Prostate gland (tissue), 2 donors: ENCODE data around the gene GUCY1B1. TPM values are rescaled to one million over a fixed set of nuclear protein-coding genes. Genes with fewer than 3 reads are reported as not detected.

Experiments
- DNase-seq: peaks from one replicate; pipeline ENCODE4 v3.0.0-alpha.2; 2019; ENCODE audit warnings: low spot score
- H3K27ac ChIP-seq, 2 donors: fragments of 200-600 bp; sonication (generic); 2 replicates each; pipeline ENCODE4 v1.5.1; 2017 to 2019
- H3K27me3 ChIP-seq: fragments of 200-600 bp; sonication (generic); replicated peaks from 2 replicates; pipeline ENCODE4 v1.5.1; 2019; ENCODE audit not compliant: insufficient read depth
- H3K36me3 ChIP-seq, 2 donors: fragments of 200-600 bp; sonication (generic); 1 replicate in 1 of 2; 2 replicates in 1 of 2; pipeline versions ENCODE4 v1.5.1 to v1.8.1; 2017 to 2019
- H3K4me1 ChIP-seq: fragments of 200-600 bp; sonication (generic); replicated peaks from 2 replicates; pipeline ENCODE4 v1.5.1; 2019
- H3K4me3 ChIP-seq, 2 donors: fragments of 200-600 bp; sonication (generic); 2 replicates each; pipeline ENCODE4 v1.5.1; 2017 to 2019
- H3K9me3 ChIP-seq: fragments of 200-600 bp; sonication (generic); 2 replicates; pipeline ENCODE4 v1.5.1; 2017
- POLR2A ChIP-seq: fragments of 450-650 bp; IDR thresholded peaks from one replicate; pipeline ENCODE4 v1.6.1; 2016; ENCODE audit warnings: antibody characterized with exemption, mild to moderate bottlenecking
- POLR2AphosphoS5 ChIP-seq: sonication (generic); formaldehyde crosslinking; IDR thresholded peaks from one replicate; pipeline ENCODE4 v1.6.1; 2017; ENCODE audit warnings: antibody characterized with exemption
- WGBS: methylation state at CpG from one replicate; pipeline ENCODE4 v1.1.5; 2018; 5-methylcytosine and 5-hydroxymethylcytosine counted together
- intact Hi-C: fragments of 100-400 bp; cut with DNase I; formaldehyde crosslinking; loops from one replicate; pipeline ENCODE4 v1.14.2; 2022
- total RNA-seq, 2 donors: library from RNA; depleted of rRNA; stranded (reverse); fragments of >200 nt; gene quantifications; one replicate each; pipeline ENCODE4 v1.1.0, GENCODE V29; 2016
- TF ChIP-seq, protein P1 (sequence below), 4 experiments: fragments of 200-600 bp in 2 of 4; fragments of 450-650 bp in 2 of 4; sonication (generic) in 2 of 4; IDR thresholded peaks; 1 replicate in 3 of 4; 2 replicates in 1 of 4; pipeline ENCODE4 v1.5.1; 2016 to 2019; ENCODE audit warnings: antibody characterized with exemption in 4 of 4, mild to moderate bottlenecking in 2 of 4, moderate library complexity in 2 of 4

The GUCY1B1 gene
- total RNA-seq, 2 donors from 2014 or later: 5.6 to 12.6 TPM

DNA sequence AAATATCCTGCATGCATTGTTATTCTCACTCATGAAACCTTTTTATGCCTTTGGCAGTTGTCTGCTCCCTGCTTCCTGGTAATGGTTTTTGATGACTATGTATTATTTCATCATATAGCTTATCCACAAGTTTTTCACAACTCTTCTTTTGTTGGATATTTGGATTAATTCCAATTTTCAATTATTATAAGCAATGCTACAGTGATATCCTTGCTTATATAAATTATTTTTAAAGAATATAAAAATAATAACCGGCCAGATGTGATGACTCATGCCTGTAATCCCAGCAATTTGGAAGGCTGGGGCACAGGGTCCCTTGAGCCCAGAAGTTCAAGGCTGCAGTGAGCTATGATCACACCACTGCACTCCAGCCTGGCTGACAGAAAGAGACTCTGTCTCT lies 60.2 kb downstream of the GUCY1B1 start:
- no peak for DNase-seq
- Histone ChIP-seq H3K27ac (no peak overlapping the region), H3K36me3 (no peaks in the 10 kb centered on the region), H3K4me3 (no peak overlapping the region), H3K27me3 (no peaks in the 10 kb centered on the region), H3K4me1 (no peaks in the 10 kb centered on the region), H3K9me3 (no peaks in the 10 kb centered on the region)
- 69% methylated on average over 1 of the region's 1 CpG for WGBS
- TF ChIP-seq POLR2AphosphoS5: no peak
- TF ChIP-seq POLR2A: no peak
- TF ChIP-seq, protein P1, sequence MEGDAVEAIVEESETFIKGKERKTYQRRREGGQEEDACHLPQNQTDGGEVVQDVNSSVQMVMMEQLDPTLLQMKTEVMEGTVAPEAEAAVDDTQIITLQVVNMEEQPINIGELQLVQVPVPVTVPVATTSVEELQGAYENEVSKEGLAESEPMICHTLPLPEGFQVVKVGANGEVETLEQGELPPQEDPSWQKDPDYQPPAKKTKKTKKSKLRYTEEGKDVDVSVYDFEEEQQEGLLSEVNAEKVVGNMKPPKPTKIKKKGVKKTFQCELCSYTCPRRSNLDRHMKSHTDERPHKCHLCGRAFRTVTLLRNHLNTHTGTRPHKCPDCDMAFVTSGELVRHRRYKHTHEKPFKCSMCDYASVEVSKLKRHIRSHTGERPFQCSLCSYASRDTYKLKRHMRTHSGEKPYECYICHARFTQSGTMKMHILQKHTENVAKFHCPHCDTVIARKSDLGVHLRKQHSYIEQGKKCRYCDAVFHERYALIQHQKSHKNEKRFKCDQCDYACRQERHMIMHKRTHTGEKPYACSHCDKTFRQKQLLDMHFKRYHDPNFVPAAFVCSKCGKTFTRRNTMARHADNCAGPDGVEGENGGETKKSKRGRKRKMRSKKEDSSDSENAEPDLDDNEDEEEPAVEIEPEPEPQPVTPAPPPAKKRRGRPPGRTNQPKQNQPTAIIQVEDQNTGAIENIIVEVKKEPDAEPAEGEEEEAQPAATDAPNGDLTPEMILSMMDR (IDR thresholded peaks at IDR 0.05): no peak
- intact Hi-C loops: no loop called here

DNA sequence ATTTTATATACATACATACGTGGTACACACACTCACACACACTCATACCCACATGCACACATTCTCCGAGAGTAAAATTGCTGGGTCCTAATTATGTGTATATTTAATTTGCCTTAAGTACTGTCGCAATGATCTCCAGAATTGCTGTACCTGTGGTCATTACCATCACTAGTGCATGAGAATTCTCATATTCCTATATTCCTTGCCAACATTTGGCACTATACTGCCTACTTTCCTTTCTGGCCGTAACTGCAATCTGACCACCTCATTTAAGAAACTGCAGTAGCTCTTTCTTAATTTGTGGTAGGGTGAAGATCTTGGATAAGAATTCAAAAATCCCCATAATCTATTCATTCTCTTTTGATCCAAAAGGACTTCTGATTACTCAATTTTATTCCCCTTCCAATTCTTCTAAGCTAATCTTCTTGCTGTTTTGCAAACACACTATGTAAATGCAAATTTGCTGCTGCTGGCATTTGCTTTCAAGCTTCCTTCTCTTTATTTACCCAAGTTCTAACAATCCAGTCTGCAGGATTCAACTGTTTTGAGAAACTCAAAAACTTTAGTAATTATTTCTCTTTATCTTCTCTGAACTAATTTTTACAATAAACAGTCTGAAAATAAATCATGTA lies 62.2 kb downstream of the GUCY1B1 start:
- no peaks in the 10 kb centered on the region for H3K9me3 ChIP-seq
- 84% methylated on average over 4 of the region's 4 CpGs for WGBS
- H3K27ac ChIP-seq: no peak overlapping the region
- H3K4me3 ChIP-seq: no peak overlapping the region
- intact Hi-C loops: no loop called here
- no peaks in the 10 kb centered on the region for H3K4me1 ChIP-seq
- no peak for TF ChIP-seq POLR2A
- TF ChIP-seq POLR2AphosphoS5: no peak
- TF ChIP-seq, protein P1 (IDR thresholded peaks at IDR 0.05): no peak
- no peaks in the 10 kb centered on the region for H3K36me3 ChIP-seq
- DNase-seq: no peak
- no peaks in the 10 kb centered on the region for H3K27me3 ChIP-seq

DNA sequence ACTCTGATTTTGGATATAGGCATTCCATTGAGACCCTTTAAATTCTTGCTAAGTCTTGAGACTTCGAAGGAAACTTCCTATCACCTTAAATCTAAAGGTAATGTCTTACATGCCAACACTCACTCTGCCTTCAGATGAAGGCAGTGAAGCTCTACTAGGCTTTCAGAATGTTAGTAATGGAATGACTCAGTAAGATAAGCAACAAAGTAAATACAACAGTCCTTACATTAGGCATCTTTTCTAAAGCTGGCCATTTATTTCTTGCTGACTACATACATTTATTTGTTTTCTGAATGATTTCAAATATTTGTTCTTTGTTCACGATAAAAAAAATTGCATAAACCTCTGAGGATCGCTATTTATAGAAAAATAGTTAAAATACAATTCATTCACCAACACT lies 63.8 kb downstream of the GUCY1B1 start:
- WGBS: 52% methylated on average over 3 of the region's 3 CpGs
- intact Hi-C loops: no loop called here
- no peak for DNase-seq
- H3K9me3 ChIP-seq: no peaks in the 10 kb centered on the region
- no peaks in the 10 kb centered on the region for H3K4me1 ChIP-seq
- no peaks in the 10 kb centered on the region for H3K36me3 ChIP-seq
- no peak overlapping the region for H3K4me3 ChIP-seq
- TF ChIP-seq POLR2AphosphoS5 (no peak), POLR2A (no peak)
- TF ChIP-seq, protein P1 (IDR thresholded peaks at IDR 0.05): no peak
- no peaks in the 10 kb centered on the region for H3K27me3 ChIP-seq
- H3K27ac ChIP-seq: no peak overlapping the region

DNA sequence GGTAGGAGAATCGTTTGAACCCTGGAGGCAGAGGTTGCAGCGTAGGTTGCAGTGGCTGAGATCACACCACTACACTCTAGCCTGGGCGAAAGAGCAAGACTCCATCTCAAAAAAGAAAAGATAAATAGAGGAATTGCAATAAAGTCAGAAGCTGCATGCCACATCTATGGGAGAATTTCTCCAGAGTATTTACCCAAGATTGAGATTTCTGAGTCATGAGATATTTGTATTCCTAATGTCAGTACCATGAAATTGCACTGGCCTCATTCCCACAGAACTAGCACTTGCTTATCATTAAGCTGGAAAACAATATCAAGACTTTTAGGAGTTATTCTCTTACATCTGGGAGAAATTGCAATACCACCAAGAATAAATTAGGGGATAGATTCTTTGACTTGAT lies 69.8 kb downstream of the GUCY1B1 start:
- DNase-seq: no peak
- H3K9me3 ChIP-seq: no peaks in the 10 kb centered on the region
- no peaks in the 10 kb centered on the region for H3K4me1 ChIP-seq
- H3K4me3 ChIP-seq: no peak overlapping the region
- H3K27ac ChIP-seq: no peak overlapping the region
- TF ChIP-seq, protein P1 (IDR thresholded peaks at IDR 0.05): no peak
- TF ChIP-seq POLR2AphosphoS5 (no peak), POLR2A (no peak)
- H3K27me3 ChIP-seq: no peaks in the 10 kb centered on the region
- 98% methylated on average over 3 of the region's 3 CpGs for WGBS
- no peaks in the 10 kb centered on the region for H3K36me3 ChIP-seq
- intact Hi-C loops: no loop called here

DNA sequence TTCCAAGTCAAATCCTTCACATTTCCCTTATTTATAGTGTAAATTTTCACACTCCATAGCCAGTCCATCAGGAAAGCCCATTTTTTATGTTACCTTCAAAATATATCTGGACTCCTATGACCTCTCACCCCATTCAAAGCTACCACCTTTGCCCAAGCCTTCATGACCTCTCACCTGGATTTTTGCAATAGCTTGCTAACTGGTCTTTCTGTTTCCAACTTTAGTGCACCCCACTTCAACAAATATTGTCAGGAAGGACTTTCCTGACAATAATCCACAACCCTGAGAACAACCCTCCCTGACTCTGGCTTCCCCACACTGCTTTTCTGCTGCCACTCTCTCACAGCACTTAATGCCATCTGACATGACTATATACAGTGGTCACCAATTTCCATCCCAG lies 73.8 kb downstream of the GUCY1B1 start:
- H3K9me3 ChIP-seq: no peaks in the 10 kb centered on the region
- no peak overlapping the region for H3K4me3 ChIP-seq
- no peak for TF ChIP-seq POLR2AphosphoS5
- TF ChIP-seq, protein P1 (IDR thresholded peaks at IDR 0.05): no peak
- no peak for TF ChIP-seq POLR2A
- no peaks in the 10 kb centered on the region for H3K4me1 ChIP-seq
- H3K27me3 ChIP-seq: no peaks in the 10 kb centered on the region
- H3K36me3 ChIP-seq: no peaks in the 10 kb centered on the region
- no peak for DNase-seq
- H3K27ac ChIP-seq: no peak overlapping the region
- intact Hi-C loops: no loop called here
